Measurements from ENCODE around the gene DPP10.

Gene DPP10

GRCh38 chr2:115609978-115610377 is 1167.5 kb downstream of the DPP10 start:
- no peaks in the 10 kb centered on the region for H3F3A ChIP-seq (ENCODE audit: insufficient read depth, low read length)
- no peaks in the 10 kb centered on the region for H3K27me3 ChIP-seq (ENCODE audit: insufficient read depth, low read length)
- no peak overlapping the region for H3K4me2 ChIP-seq (ENCODE audit: low read length)
- H3K9me3 ChIP-seq (ENCODE audit: low read length): no peaks in the 10 kb centered on the region
- H4K20me1 ChIP-seq (ENCODE audit: insufficient read depth, low read length): no peaks in the 10 kb centered on the region
- H3K4me1 ChIP-seq (ENCODE audit: insufficient read depth, low read length, severe bottlenecking): no peaks in the 10 kb centered on the region
- no peaks in the 10 kb centered on the region for H3K9me2 ChIP-seq (ENCODE audit: low read depth, low read length)
- H2AFZ ChIP-seq (ENCODE audit: low read length): no peak overlapping the region
- no peak overlapping the region for H3K4me3 ChIP-seq (ENCODE audit: low read depth, low read length, poor library complexity, severe bottlenecking)
- no peaks in the 10 kb centered on the region for H3K36me3 ChIP-seq (ENCODE audit: insufficient read depth, low read length)
- H3K9ac ChIP-seq (ENCODE audit: low read length): no peak overlapping the region
- no peak for TF ChIP-seq CTCF (IDR thresholded peaks at IDR 0.05; ENCODE audit: low read length)
- TF ChIP-seq EZH2 (IDR thresholded peaks at IDR 0.05; ENCODE audit: borderline replicate concordance, low read length): no peak
- H3K27ac ChIP-seq (ENCODE audit: low read depth, low read length, poor library complexity, severe bottlenecking): no peak overlapping the region
- H3K79me2 ChIP-seq (ENCODE audit: insufficient read depth, low read length): no peaks in the 10 kb centered on the region

GRCh38 chr2:115610888-115611287 is 1168.4 kb downstream of the DPP10 start:
- Histone ChIP-seq H3K27me3 (ENCODE audit: insufficient read depth, low read length) (no peaks in the 10 kb centered on the region), H2AFZ (ENCODE audit: low read length) (no peak overlapping the region), H3K79me2 (ENCODE audit: insufficient read depth, low read length) (no peaks in the 10 kb centered on the region), H3K9me2 (ENCODE audit: low read depth, low read length) (no peaks in the 10 kb centered on the region), H3K36me3 (ENCODE audit: insufficient read depth, low read length) (no peaks in the 10 kb centered on the region), H3K4me1 (ENCODE audit: insufficient read depth, low read length, severe bottlenecking) (no peaks in the 10 kb centered on the region), H4K20me1 (ENCODE audit: insufficient read depth, low read length) (no peaks in the 10 kb centered on the region), H3K9ac (ENCODE audit: low read length) (no peak overlapping the region), H3K9me3 (ENCODE audit: low read length) (no peaks in the 10 kb centered on the region), H3K27ac (ENCODE audit: low read depth, low read length, poor library complexity, severe bottlenecking) (no peak overlapping the region), H3K4me3 (ENCODE audit: low read depth, low read length, poor library complexity, severe bottlenecking) (no peak overlapping the region), H3K4me2 (ENCODE audit: low read length) (no peak overlapping the region), H3F3A (ENCODE audit: insufficient read depth, low read length) (no peaks in the 10 kb centered on the region)
- no peak for TF ChIP-seq CTCF (IDR thresholded peaks at IDR 0.05; ENCODE audit: low read length)
- no peak for TF ChIP-seq EZH2 (IDR thresholded peaks at IDR 0.05; ENCODE audit: borderline replicate concordance, low read length)

- H3K36me3 ChIP-seq (ENCODE audit: insufficient read depth, low read length): no peaks in the 10 kb centered on the region
Measured at GRCh38 chr2:115624332-115624731, 1181.9 kb downstream of the DPP10 start.

More at GRCh38 chr2:115624332-115624731, 1181.9 kb downstream of the DPP10 start:
- Histone ChIP-seq H3K9me2 (ENCODE audit: low read depth, low read length) (no peaks in the 10 kb centered on the region), H3K79me2 (ENCODE audit: insufficient read depth, low read length) (no peaks in the 10 kb centered on the region), H3F3A (ENCODE audit: insufficient read depth, low read length) (no peaks in the 10 kb centered on the region), H3K4me2 (ENCODE audit: low read length) (no peak overlapping the region), H4K20me1 (ENCODE audit: insufficient read depth, low read length) (no peaks in the 10 kb centered on the region), H3K4me3 (ENCODE audit: low read depth, low read length, poor library complexity, severe bottlenecking) (no peak overlapping the region), H3K9me3 (ENCODE audit: low read length) (no peaks in the 10 kb centered on the region), H3K9ac (ENCODE audit: low read length) (no peak overlapping the region), H3K27ac (ENCODE audit: low read depth, low read length, poor library complexity, severe bottlenecking) (no peak overlapping the region), H2AFZ (ENCODE audit: low read length) (no peak overlapping the region), H3K27me3 (ENCODE audit: insufficient read depth, low read length) (no peaks in the 10 kb centered on the region), H3K4me1 (ENCODE audit: insufficient read depth, low read length, severe bottlenecking) (no peaks in the 10 kb centered on the region)
- TF ChIP-seq EZH2 (IDR thresholded peaks at IDR 0.05; ENCODE audit: borderline replicate concordance, low read length) (no peak), CTCF (IDR thresholded peaks at IDR 0.05; ENCODE audit: low read length) (no peak)

Data from OCI-LY1 (cell line).